ENCODE data around the gene MEMO1.

The MEMO1 gene

DNA sequence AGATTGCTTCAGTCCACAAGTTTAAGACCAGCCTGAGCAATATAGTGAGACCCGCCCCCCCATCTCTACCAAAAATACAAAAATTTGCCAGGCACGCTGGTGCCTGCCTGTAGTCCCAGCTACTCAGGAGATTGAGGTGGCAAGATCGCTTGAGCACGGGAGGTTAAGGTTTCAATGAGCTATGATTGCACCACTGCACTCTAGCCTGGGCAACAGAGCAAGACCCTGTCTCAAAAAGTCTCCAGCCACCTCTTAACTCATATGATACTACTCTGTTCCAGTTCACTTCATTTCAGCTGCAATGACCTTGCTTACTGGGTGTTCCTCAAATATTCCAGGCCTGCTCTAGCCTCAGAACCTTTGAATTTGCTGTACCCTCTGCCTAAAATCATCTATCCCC is 11.4 kb downstream of the MEMO1 start:
- TF ChIP-seq, protein P1, sequence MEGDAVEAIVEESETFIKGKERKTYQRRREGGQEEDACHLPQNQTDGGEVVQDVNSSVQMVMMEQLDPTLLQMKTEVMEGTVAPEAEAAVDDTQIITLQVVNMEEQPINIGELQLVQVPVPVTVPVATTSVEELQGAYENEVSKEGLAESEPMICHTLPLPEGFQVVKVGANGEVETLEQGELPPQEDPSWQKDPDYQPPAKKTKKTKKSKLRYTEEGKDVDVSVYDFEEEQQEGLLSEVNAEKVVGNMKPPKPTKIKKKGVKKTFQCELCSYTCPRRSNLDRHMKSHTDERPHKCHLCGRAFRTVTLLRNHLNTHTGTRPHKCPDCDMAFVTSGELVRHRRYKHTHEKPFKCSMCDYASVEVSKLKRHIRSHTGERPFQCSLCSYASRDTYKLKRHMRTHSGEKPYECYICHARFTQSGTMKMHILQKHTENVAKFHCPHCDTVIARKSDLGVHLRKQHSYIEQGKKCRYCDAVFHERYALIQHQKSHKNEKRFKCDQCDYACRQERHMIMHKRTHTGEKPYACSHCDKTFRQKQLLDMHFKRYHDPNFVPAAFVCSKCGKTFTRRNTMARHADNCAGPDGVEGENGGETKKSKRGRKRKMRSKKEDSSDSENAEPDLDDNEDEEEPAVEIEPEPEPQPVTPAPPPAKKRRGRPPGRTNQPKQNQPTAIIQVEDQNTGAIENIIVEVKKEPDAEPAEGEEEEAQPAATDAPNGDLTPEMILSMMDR (IDR thresholded peaks at IDR 0.05) = no peak

DNA sequence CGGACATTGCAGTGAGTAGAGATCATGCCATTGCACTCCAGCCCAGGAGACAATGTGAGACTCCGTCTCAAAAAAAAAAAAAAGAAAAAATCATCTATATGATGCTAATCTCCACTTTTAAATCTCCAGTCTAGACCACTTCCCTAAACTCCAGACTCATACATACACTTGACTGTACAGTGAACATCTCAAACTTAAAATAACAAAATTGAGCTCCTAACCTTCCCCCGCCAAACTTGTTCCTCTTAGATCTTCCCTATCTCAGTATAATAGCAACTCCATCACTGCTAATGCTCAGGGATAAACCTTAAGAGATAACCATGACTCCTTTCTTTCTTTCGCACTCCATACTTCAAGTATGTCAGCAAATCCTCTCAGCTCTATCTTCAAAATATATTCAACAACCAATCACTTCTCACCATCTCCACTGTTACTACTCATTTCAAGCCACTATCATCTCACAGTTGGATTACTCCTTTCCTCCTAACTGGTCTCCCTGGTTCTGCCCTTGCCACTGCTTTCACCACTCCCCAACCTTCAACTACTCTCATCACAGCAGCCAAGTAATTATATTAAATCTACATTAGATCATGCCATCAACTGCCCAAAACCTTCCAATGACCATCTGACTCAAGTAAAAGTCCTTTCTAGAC is 12.0 kb downstream of the MEMO1 start:
- TF ChIP-seq, protein P1 (IDR thresholded peaks at IDR 0.05) = no peak

DNA sequence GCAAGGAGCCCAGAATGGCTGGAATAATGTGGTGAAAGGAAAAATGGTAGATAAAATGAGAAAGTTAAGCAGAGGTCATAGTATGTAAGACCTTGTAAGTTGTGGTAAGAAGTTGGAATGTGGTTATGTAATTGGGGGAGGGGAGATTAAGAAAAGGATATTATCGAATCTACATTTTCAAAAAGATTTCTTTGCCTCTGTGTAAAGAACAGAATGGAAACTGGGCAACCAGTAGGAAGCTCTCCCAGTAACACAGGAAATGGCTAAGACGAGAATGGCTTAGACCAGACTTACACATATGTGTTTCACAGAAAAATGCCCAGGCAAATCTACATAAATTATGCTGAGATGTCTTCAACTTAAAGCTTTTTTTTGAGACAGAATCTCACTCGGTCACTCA is 13.2 kb downstream of the MEMO1 start:
- TF ChIP-seq, protein P1 (IDR thresholded peaks at IDR 0.05) = no peak

DNA sequence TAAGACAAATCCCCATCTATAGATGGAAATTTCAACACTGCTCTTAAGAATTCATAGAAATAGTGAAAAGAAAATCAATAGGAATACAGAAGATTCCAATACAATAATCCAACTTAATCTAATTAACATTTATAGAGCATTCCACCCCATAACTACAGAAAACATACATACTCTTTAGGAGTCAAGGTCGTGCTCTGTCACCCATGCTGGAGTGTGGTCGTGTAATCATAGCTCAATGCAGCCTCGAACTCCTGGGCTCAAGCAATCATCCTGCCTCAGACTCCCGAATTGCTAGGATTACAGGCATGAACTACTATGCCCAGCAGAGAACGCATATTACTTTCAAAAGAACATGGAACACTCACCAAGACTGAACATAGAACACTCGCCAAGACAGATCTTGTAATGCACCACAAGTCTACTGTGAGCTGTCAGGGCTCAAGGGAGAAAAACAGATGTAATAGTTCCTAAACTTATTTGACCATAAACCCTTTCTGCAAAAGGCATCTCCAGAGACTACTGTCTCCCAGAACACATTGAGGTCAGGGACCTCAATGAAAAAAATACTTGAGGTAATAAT is 14.1 kb downstream of the MEMO1 start:
- TF ChIP-seq, protein P1 (IDR thresholded peaks at IDR 0.05) = no peak

DNA sequence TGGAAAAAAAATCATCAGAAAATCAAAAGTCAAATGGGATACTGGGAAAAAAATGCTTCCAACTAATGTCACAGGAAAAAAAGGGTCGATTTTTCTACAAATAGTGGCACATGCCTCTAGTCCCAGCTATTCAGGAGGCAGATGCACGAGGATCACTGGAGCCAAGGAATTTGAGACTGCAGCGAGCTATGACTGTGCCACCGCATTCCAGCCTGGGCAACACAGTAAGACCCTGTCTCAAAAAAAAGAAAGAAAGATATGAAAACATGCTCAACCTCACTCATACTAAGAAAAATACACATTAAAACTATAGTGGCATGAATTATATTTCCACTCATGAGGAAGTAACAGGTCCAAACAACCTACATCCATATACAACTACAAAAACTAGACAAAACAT is 17.9 kb downstream of the MEMO1 start:
- TF ChIP-seq, protein P1 (IDR thresholded peaks at IDR 0.05) = no peak

- TF ChIP-seq, protein P1 (IDR thresholded peaks at IDR 0.05) = no peak
Measured at GRCh38 chr2:31992025-31992579, 18.7 kb downstream of the MEMO1 start.

GRCh38 chr2:31989946-31990345 is 20.9 kb downstream of the MEMO1 start:
- TF ChIP-seq, protein P1 (IDR thresholded peaks at IDR 0.05) = no peak

Data from LNCAP (cell line).